H1 (cell line): ENCODE data around the gene PTPRD. TPM values are rescaled to one million over a fixed set of nuclear protein-coding genes. Genes with fewer than 3 reads are reported as not detected.

Experiments
- CTCF ChIA-PET: fragments of 300-600 bp; sonication (Branson Sonifier 250); formaldehyde crosslinking; loops from one replicate; lab custom pipeline; 2021; ENCODE audit not compliant: partially characterized antibody; lab: Charles Lee
- POLR2A ChIA-PET: fragments of 300-600 bp; sonication (Branson Sonifier 250); formaldehyde crosslinking; loops from one replicate; lab custom pipeline; 2021; ENCODE audit warnings: inconsistent platforms; ENCODE audit not compliant: partially characterized antibody; lab: Charles Lee
- DNase-seq, 2 experiments: peaks; one replicate each; pipeline versions ENCODE4 v3.0.0 to v3.0.0-alpha.2; 2010 to 2022; ENCODE audit warnings: low spot score in 2 of 2, low read depth in 1 of 2, mixed read lengths in 1 of 2
- FAIRE-seq: peaks from 2 replicates; lab custom pipeline; 2011; peaks lifted over from hg19 to GRCh38; lab: Jason Lieb, UNC
- H2AFZ ChIP-seq: 2 replicates; pipeline ENCODE4 v1.8.1; 2012; ENCODE audit warnings: low read length, inconsistent platforms
- H2AK5ac ChIP-seq: 2 replicates; pipeline ENCODE4 v1.6.1; 2013; ENCODE audit warnings: low read depth, low read length
- H2BK120ac ChIP-seq: replicated peaks from 2 replicates; pipeline ENCODE3; 2013; ENCODE audit warnings: low read depth, low read length, inconsistent platforms
- H2BK12ac ChIP-seq: 2 replicates; pipeline ENCODE4 v1.6.1; 2013; ENCODE audit warnings: low read depth, low read length
- H2BK15ac ChIP-seq: 2 replicates; pipeline ENCODE4 v1.6.1; 2013; ENCODE audit warnings: low read length
- H2BK20ac ChIP-seq: 2 replicates; pipeline ENCODE4 v1.6.1; 2013; ENCODE audit warnings: low read length
- H2BK5ac ChIP-seq: 2 replicates; pipeline ENCODE4 v1.6.1; 2013; ENCODE audit warnings: low read depth, low read length
- H3K14ac ChIP-seq: 2 replicates; pipeline ENCODE4 v1.6.1; 2013; ENCODE audit warnings: inconsistent platforms; ENCODE audit not compliant: insufficient read length
- H3K18ac ChIP-seq: 2 replicates; pipeline ENCODE4 v1.6.1; 2013; ENCODE audit warnings: low read length; ENCODE audit errors: extremely low read depth
- H3K23ac ChIP-seq: 2 replicates; pipeline ENCODE4 v1.6.1; 2013; ENCODE audit warnings: inconsistent platforms; ENCODE audit not compliant: insufficient read length
- H3K23me2 ChIP-seq: 2 replicates; pipeline ENCODE4 v1.6.1; 2013; ENCODE audit warnings: low read depth, low read length
- H3K27ac ChIP-seq: 2 replicates; pipeline ENCODE4 v1.6.1; 2011; ENCODE audit warnings: low read depth, low read length, inconsistent platforms
- H3K27me3 ChIP-seq, 4 experiments: replicated peaks in 1 of 4; 1 replicate in 1 of 4; 2 replicates in 3 of 4; pipeline versions ENCODE4 v1.6.1 to v1.8.1; 2011 to 2013; ENCODE audit warnings: low read length in 3 of 4, mild to moderate bottlenecking in 3 of 4, inconsistent platforms in 2 of 4, mixed read lengths in 2 of 4, moderate library complexity in 1 of 4; ENCODE audit not compliant: control insufficient read depth in 3 of 4, insufficient read depth in 3 of 4; ENCODE audit errors: extremely low read depth in 1 of 4
- H3K36me3 ChIP-seq, 4 experiments: 2 replicates each; pipeline versions ENCODE4 v1.6.1 to v1.8.1; 2011 to 2013; ENCODE audit warnings: mild to moderate bottlenecking in 4 of 4, low read length in 3 of 4, moderate library complexity in 2 of 4, control low read depth in 1 of 4, inconsistent platforms in 1 of 4; ENCODE audit not compliant: insufficient read depth in 4 of 4, control insufficient read depth in 2 of 4
- H3K4ac ChIP-seq: replicated peaks from 2 replicates; pipeline ENCODE3; 2013; ENCODE audit warnings: low read length, low read depth, mixed read lengths, inconsistent platforms; ENCODE audit not compliant: insufficient read length
- H3K4me1 ChIP-seq, 4 experiments: replicated peaks in 1 of 4; 1 replicate in 1 of 4; 2 replicates in 3 of 4; pipeline versions ENCODE4 v1.6.1 to v1.8.1; 2011 to 2013; ENCODE audit warnings: low read length in 3 of 4, inconsistent platforms in 2 of 4, mixed read lengths in 1 of 4; ENCODE audit not compliant: insufficient read depth in 4 of 4, control insufficient read depth in 3 of 4
- H3K4me2 ChIP-seq, 2 experiments: 2 replicates each; pipeline versions ENCODE4 v1.6.1 to v1.8.1; 2011 to 2013; ENCODE audit warnings: low read depth in 2 of 2, low read length in 2 of 2, control low read depth in 1 of 2, inconsistent platforms in 1 of 2, mild to moderate bottlenecking in 1 of 2; ENCODE audit not compliant: insufficient read depth in 1 of 2
- H3K4me3 ChIP-seq, 4 experiments: fragments of 200-600, 300-600 bp in 1 of 4; sonication (generic), shearing (Covaris generic), sonication (Bioruptor Twin) in 1 of 4; 2 replicates each; pipeline versions ENCODE4 v1.5.1 to v1.8.1; 2011 to 2016; ENCODE audit warnings: low read length in 4 of 4, low read depth in 3 of 4, control low read depth in 2 of 4, inconsistent platforms in 2 of 4, mild to moderate bottlenecking in 2 of 4, mixed read lengths in 1 of 4, moderate library complexity in 1 of 4; ENCODE audit not compliant: insufficient read depth in 2 of 4; ENCODE audit errors: extremely low read depth in 1 of 4
- H3K56ac ChIP-seq: replicated peaks from 2 replicates; pipeline ENCODE3; 2013; ENCODE audit warnings: low read depth, mild to moderate bottlenecking, mixed read lengths, low read length, inconsistent platforms; ENCODE audit not compliant: insufficient read length
- H3K79me1 ChIP-seq: 2 replicates; pipeline ENCODE4 v1.6.1; 2013; ENCODE audit warnings: low read depth, low read length, control low read depth
- H3K79me2 ChIP-seq, 2 experiments: 2 replicates each; pipeline versions ENCODE4 v1.6.1 to v1.8.1; 2012 to 2013; ENCODE audit warnings: low read length in 2 of 2, mild to moderate bottlenecking in 2 of 2, inconsistent platforms in 1 of 2; ENCODE audit not compliant: insufficient read depth in 2 of 2, control insufficient read depth in 1 of 2
- H3K9ac ChIP-seq, 4 experiments: replicated peaks in 1 of 4; 1 replicate in 1 of 4; 2 replicates in 3 of 4; pipeline versions ENCODE4 v1.6.1 to v1.8.1; 2011 to 2013; ENCODE audit warnings: low read depth in 3 of 4, low read length in 3 of 4, control low read depth in 2 of 4, mild to moderate bottlenecking in 2 of 4, moderate library complexity in 2 of 4, inconsistent platforms in 1 of 4; ENCODE audit errors: extremely low read depth in 1 of 4
- H3K9me3 ChIP-seq, 2 experiments: 2 replicates each; pipeline versions ENCODE4 v1.6.1 to v1.8.1; 2012 to 2013; ENCODE audit warnings: mild to moderate bottlenecking in 2 of 2, moderate library complexity in 2 of 2, control low read depth in 1 of 2, inconsistent platforms in 1 of 2, low read depth in 1 of 2, low read length in 1 of 2, mixed read lengths in 1 of 2; ENCODE audit not compliant: insufficient read depth in 2 of 2
- H4K20me1 ChIP-seq, 2 experiments: replicated peaks in 1 of 2; 2 replicates each; pipeline versions ENCODE3 to v1.8.1; 2011 to 2013; ENCODE audit warnings: inconsistent platforms in 2 of 2, low read length in 2 of 2, mild to moderate bottlenecking in 1 of 2; ENCODE audit not compliant: insufficient read depth in 2 of 2, control insufficient read depth in 1 of 2
- H4K5ac ChIP-seq: 2 replicates; pipeline ENCODE4 v1.6.1; 2013; ENCODE audit warnings: low read length, low read depth, mixed read lengths, inconsistent platforms; ENCODE audit not compliant: insufficient read length
- H4K8ac ChIP-seq: 2 replicates; pipeline ENCODE4 v1.8.0; 2013; ENCODE audit warnings: mild to moderate bottlenecking, moderate library complexity, low read length, inconsistent platforms; ENCODE audit not compliant: insufficient read depth; ENCODE audit errors: extremely low read depth
- H4K91ac ChIP-seq: replicated peaks from 2 replicates; pipeline ENCODE3; 2013; ENCODE audit warnings: low read length, mixed read lengths, inconsistent platforms; ENCODE audit not compliant: insufficient read length
- ASH2L ChIP-seq: fragments of 200-600, 300-600 bp; sonication (generic); IDR thresholded peaks from one replicate; pipeline ENCODE4 v1.7.1; 2017; ENCODE audit warnings: low read length
- PHF8 ChIP-seq: fragments of 200-600 bp; sonication (generic); conservative IDR thresholded peaks from 2 replicates; pipeline ENCODE4 v1.7.1; 2012; ENCODE audit warnings: low read depth, mild to moderate bottlenecking, inconsistent platforms, low read length, moderate library complexity
- POLR2AphosphoS5 ChIP-seq: IDR thresholded peaks from 2 replicates; pipeline ENCODE4 v1.6.1; 2011; ENCODE audit warnings: low read depth, low read length
- RBBP5 ChIP-seq: IDR thresholded peaks from 2 replicates; pipeline ENCODE4 v1.7.1; 2012; ENCODE audit warnings: low read depth, mild to moderate bottlenecking, inconsistent platforms, low read length, moderate library complexity, borderline replicate concordance
- RFX5 ChIP-seq: IDR thresholded peaks from 2 replicates; pipeline ENCODE4 v1.6.1; 2011; ENCODE audit warnings: low read depth, low read length, improper control_type of control experiment, borderline replicate concordance
- SIRT6 ChIP-seq: IDR thresholded peaks from one replicate; pipeline ENCODE4 v1.7.1; 2012; ENCODE audit warnings: low read length, inconsistent platforms
- WGBS, 2 experiments: shearing (Covaris generic) in 1 of 2; methylation state at CpG; one replicate each; pipeline versions ENCODE4 v1.1.6 to v1.1.7; 2013 to 2015; ENCODE audit warnings: low lambda C conversion rate in 2 of 2, mixed read lengths in 2 of 2, inconsistent platforms in 1 of 2, low coverage in 1 of 2, missing lambda C conversion rate in 1 of 2; ENCODE audit not compliant: insufficient replicate concordance in 2 of 2, insufficient coverage in 1 of 2, insufficient read length in 1 of 2; ENCODE audit errors: extremely low coverage in 1 of 2, missing lambda C conversion rate in 1 of 2; 5-methylcytosine and 5-hydroxymethylcytosine counted together
- polyA plus RNA-seq, 7 experiments: library from polyadenylated mRNA; depleted of rRNA in 3 of 7; stranded (reverse) in 5 of 7; unstranded in 2 of 7; fragments of >200 nt in 5 of 7; fragments of 200-250 nt in 2 of 7; gene quantifications; 1 replicate in 5 of 7; 2 replicates in 1 of 7; 4 replicates in 1 of 7; pipeline versions ENCODE4 v1.2.1 to v1.2.3, GENCODE V29; 2011 to 2013; ENCODE audit warnings: missing spikeins in 2 of 7, mixed read lengths in 2 of 7
- total RNA-seq: library from RNA; stranded (reverse); fragmentation: NEBNext Ultra II Directional; extraction: Animal tissue kit (Norgen Biotek cat#: 25700); gene quantifications from 2 replicates; pipeline ENCODE4 v1.2.1, GENCODE V29; 2021
- TF ChIP-seq, protein P1 (sequence below), 3 experiments: IDR thresholded peaks; 1 replicate in 2 of 3; 2 replicates in 1 of 3; pipeline versions ENCODE4 v1.5.1 to v1.6.1; 2011; ENCODE audit warnings: low read length in 3 of 3, mild to moderate bottlenecking in 3 of 3, inconsistent platforms in 2 of 3, low read depth in 1 of 3, moderate library complexity in 1 of 3; ENCODE audit not compliant: insufficient read depth in 1 of 3; ENCODE audit errors: control extremely low read depth in 1 of 3
- TF ChIP-seq, protein P2 (sequence below): IDR thresholded peaks from 2 replicates; pipeline ENCODE4 v1.6.1; 2012; ENCODE audit warnings: low read length, inconsistent platforms
- TF ChIP-seq, protein P3 (sequence below): IDR thresholded peaks from 2 replicates; pipeline ENCODE4 v1.6.1; 2012; ENCODE audit warnings: inconsistent platforms

The PTPRD gene
- total and polyA plus RNA-seq, 2 of the 8 experiments (the other 6 are each of a cell fraction or from before 2014, with no cell fraction given), result 17.2 to 77.0 TPM

GRCh38 chr9:8531826-8532415 lies 2080.9 kb downstream of the PTPRD start:
- Histone ChIP-seq H3K4me1 (no peaks in the 10 kb centered on the region), H2BK5ac (no peak overlapping the region), H3K14ac (no peak overlapping the region), H3K4ac (no peak overlapping the region), H2AK5ac (no peak overlapping the region), H3K79me1 (no peaks in the 10 kb centered on the region), H2BK12ac (no peak overlapping the region), H4K5ac (no peak overlapping the region), H3K56ac (no peak overlapping the region), H3K18ac (no peak overlapping the region), H4K91ac (no peak overlapping the region), H4K20me1 (no peaks in the 10 kb centered on the region), H2BK15ac (no peak overlapping the region), H3K4me3 (no peak overlapping the region), H4K8ac (no peak overlapping the region), H3K23me2 (no peaks in the 10 kb centered on the region), H3K36me3 (no peaks in the 10 kb centered on the region), H2AFZ (no peak overlapping the region), H3K27me3 (no peaks in the 10 kb centered on the region), H3K9ac (no peak overlapping the region), H2BK120ac (no peak overlapping the region), H3K27ac (no peak overlapping the region), H3K4me2 (no peak overlapping the region), H3K79me2 (no peaks in the 10 kb centered on the region), H3K9me3 (no peaks in the 10 kb centered on the region), H2BK20ac (no peak overlapping the region), H3K23ac (no peak overlapping the region)
- FAIRE-seq (no peak), DNase-seq (no peak)
- POLR2A ChIA-PET, result no interaction called here
- CTCF ChIA-PET, result no interaction called here
- WGBS, 2 experiments, result 85% methylated on average over 8 of the region's 8 CpGs; no CpG with 5 or more reads in 1 of the 2 experiments
- TF ChIP-seq, protein P1, sequence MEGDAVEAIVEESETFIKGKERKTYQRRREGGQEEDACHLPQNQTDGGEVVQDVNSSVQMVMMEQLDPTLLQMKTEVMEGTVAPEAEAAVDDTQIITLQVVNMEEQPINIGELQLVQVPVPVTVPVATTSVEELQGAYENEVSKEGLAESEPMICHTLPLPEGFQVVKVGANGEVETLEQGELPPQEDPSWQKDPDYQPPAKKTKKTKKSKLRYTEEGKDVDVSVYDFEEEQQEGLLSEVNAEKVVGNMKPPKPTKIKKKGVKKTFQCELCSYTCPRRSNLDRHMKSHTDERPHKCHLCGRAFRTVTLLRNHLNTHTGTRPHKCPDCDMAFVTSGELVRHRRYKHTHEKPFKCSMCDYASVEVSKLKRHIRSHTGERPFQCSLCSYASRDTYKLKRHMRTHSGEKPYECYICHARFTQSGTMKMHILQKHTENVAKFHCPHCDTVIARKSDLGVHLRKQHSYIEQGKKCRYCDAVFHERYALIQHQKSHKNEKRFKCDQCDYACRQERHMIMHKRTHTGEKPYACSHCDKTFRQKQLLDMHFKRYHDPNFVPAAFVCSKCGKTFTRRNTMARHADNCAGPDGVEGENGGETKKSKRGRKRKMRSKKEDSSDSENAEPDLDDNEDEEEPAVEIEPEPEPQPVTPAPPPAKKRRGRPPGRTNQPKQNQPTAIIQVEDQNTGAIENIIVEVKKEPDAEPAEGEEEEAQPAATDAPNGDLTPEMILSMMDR (IDR thresholded peaks at IDR 0.05; ENCODE audit: control extremely low read depth in 1 of 3, insufficient read depth in 1 of 3, low read depth in 1 of 3, low read length in 3 of 3), result no peak
- TF ChIP-seq RBBP5, result no peak
- TF ChIP-seq, protein P2, sequence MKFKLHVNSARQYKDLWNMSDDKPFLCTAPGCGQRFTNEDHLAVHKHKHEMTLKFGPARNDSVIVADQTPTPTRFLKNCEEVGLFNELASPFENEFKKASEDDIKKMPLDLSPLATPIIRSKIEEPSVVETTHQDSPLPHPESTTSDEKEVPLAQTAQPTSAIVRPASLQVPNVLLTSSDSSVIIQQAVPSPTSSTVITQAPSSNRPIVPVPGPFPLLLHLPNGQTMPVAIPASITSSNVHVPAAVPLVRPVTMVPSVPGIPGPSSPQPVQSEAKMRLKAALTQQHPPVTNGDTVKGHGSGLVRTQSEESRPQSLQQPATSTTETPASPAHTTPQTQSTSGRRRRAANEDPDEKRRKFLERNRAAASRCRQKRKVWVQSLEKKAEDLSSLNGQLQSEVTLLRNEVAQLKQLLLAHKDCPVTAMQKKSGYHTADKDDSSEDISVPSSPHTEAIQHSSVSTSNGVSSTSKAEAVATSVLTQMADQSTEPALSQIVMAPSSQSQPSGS, result no peak
- no peak for TF ChIP-seq POLR2AphosphoS5
- no peak for TF ChIP-seq RFX5
- TF ChIP-seq, protein P3, sequence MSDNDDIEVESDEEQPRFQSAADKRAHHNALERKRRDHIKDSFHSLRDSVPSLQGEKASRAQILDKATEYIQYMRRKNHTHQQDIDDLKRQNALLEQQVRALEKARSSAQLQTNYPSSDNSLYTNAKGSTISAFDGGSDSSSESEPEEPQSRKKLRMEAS, result no peak
- TF ChIP-seq SIRT6, result no peak
- no peak for TF ChIP-seq ASH2L
- TF ChIP-seq PHF8, result no peak
